T-helper 1 cell treated with Interleukin-12 subunit alpha and Interleukin-12 subunit beta and Interleukin-4 antibody, amounts not matched to agents 30 ng/mL and 1 ng/mL, for 36 hours (primary cell): ENCODE results near the gene C4A. TPM values are rescaled to one million over a fixed set of nuclear protein-coding genes. Genes with fewer than 3 reads are reported as not detected.
"Not testable (repeated sequence)": the region's sequence is repeated elsewhere in the genome, so short reads cannot be mapped to it uniquely, and the experiment has no call there.

Source experiments
- intact Hi-C: fragments of 100-400 bp; cut with micrococcal nuclease; formaldehyde crosslinking; loops from one replicate; pipeline ENCODE4 v1.15.1; 2024
- total RNA-seq: library from RNA; stranded (reverse); gene quantifications from 2 replicates; pipeline ENCODE4 v1.2.3, GENCODE V29; 2022

Gene C4A
- total RNA-seq, 1 donor from 2014 or later = 4.6 TPM

GRCh38 chr6:32014547-32014946 lies 32.7 kb downstream of the C4A start, which contains the start of gene C4B:
Gene C4B, plus strand, starts transcription at chr6:32014795. Its CDS starts 51 bp downstream, at chr6:32014846.
- intact Hi-C loops = not testable (repeated sequence)

DNA sequence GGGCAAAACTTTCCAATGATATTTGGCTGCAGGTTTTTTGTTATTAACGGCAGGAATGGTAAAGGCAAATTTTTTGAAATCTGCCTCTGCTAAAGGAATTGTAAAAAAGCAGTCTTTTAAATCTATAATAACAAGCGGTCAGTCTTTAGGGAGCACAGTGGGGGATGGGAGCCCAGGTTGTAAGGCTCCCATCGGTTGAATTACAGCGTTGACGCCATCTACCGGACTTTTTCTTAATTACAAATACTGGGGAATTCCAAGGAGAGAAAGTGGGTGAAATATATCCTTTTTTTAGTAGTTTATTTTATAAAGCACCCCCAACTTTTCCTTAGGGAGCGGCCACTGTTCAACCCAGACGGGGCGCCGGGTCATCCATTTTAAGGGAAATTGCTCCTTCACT lies 40.2 kb downstream of the C4A start:
- intact Hi-C loops = not testable (repeated sequence)

DNA sequence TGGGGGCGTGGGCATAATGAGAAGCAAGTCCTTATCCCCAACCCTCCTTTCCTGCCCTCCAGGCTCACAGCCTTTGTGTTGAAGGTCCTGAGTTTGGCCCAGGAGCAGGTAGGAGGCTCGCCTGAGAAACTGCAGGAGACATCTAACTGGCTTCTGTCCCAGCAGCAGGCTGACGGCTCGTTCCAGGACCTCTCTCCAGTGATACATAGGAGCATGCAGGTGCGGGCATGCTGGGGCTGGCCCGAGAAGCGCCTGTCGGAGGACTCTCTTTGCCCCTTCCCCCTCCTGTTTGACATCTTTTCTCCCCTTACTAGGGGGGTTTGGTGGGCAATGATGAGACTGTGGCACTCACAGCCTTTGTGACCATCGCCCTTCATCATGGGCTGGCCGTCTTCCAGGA lies 46.8 kb downstream of the C4A start:
- intact Hi-C loops = not testable (repeated sequence)

DNA sequence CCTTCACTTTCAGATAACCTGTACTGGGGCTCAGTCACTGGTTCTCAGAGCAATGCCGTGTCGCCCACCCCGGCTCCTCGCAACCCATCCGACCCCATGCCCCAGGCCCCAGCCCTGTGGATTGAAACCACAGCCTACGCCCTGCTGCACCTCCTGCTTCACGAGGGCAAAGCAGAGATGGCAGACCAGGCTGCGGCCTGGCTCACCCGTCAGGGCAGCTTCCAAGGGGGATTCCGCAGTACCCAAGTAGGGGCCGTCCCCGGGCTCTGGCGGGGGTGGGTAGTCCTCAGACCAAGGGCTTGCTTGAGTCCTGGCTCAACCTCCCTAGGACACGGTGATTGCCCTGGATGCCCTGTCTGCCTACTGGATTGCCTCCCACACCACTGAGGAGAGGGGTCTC lies 47.7 kb downstream of the C4A start:
- intact Hi-C loops = not testable (repeated sequence)

GRCh38 chr6:32035283-32036013 lies 53.6 kb downstream of the C4A start:
- intact Hi-C loops = not testable (repeated sequence)

DNA sequence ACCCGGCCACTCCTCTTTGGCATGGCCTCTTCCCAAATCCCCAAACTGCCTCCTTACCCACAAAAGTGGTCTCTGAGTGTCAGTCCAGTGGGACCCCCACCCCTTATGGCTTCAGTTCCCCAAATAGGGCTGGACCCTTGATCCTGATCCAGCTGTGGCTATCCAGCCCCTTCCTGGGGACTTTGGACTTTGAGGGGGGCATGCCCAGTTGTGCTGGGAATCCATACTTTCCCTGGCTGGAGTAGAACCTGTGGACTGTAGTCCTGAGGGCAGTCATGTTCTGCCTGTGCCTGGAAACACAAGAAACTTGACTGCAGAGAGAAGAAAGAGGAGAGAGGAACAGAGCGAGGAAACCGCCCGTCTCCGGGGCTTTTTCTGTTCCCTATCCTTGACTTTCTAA lies 55.3 kb downstream of the C4A start:
- intact Hi-C loops = not testable (repeated sequence)

- intact Hi-C loops = not testable (repeated sequence)
Observed at GRCh38 chr6:32037598-32038524, 56.0 kb downstream of the C4A start, which contains the start of gene CYP21A2. Gene CYP21A2, plus strand, starts transcription at chr6:32038415. Its CDS starts 8 bp downstream, at chr6:32038423.

DNA sequence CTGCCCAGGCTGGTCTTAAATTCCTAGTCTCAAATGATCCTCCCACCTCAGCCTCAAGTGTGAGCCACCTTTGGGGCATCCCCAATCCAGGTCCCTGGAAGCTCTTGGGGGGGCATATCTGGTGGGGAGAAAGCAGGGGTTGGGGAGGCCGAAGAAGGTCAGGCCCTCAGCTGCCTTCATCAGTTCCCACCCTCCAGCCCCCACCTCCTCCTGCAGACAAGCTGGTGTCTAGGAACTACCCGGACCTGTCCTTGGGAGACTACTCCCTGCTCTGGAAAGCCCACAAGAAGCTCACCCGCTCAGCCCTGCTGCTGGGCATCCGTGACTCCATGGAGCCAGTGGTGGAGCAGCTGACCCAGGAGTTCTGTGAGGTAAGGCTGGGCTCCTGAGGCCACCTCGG lies 57.0 kb downstream of the C4A start:
- intact Hi-C loops = not testable (repeated sequence)

- intact Hi-C loops = not testable (repeated sequence)
Observed at GRCh38 chr6:32039321-32040274, 57.7 kb downstream of the C4A start.

GRCh38 chr6:32040299-32041049 lies 58.6 kb downstream of the C4A start:
- intact Hi-C loops = not testable (repeated sequence)

DNA sequence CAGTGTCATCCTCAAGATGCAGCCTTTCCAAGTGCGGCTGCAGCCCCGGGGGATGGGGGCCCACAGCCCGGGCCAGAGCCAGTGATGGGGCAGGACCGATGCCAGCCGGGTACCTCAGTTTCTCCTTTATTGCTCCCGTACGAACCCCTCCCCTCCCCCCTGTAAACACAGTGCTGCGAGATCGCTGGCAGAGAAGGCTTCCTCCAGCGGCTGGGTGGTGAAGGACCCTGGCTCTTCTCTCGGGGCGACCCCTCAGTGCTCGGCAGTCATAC lies 59.1 kb downstream of the C4A start:
- intact Hi-C loops = not testable (repeated sequence)

DNA sequence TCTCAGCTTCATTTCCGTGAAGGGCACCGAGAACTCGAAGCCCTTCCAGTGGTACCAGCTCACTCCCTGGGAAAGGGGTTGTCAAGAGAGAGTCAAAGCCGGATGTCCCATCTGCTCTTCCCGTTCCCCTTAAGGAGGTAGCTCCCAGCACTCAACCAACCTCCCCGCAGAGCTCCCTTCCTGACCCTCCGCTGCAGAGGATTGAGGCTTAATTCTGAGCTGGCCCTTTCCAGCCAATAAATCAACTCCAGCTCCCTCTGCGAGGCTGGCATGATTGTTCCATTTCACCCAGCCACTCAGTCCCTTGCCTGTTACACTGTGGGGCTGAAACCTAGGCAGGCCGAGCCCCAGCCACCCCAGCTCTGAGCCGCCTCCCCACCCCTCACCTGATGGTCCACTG lies 59.5 kb downstream of the C4A start:
- intact Hi-C loops = not testable (repeated sequence)

DNA sequence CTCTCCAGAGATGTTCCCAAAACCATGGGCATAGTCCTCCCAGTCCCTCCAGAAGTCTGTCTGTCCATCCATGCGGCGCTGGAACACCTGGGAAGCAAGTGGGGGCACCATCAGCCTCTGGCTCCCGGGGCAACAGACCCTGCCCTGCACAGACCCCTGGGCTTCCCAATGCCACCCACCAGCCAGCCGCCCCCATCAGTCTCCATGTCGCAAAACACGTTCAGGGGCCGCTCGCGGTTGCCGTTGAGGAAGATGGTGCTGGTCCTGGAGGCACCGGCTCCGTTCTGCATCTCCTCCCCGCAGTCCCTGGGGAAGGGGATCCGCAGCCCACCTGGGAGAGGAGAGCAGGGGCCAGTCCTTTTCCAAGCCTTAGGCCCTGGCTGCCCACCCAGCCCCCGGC lies 60.4 kb downstream of the C4A start:
- intact Hi-C loops = not testable (repeated sequence)

GRCh38 chr6:32043589-32044380 lies 61.9 kb downstream of the C4A start:
- intact Hi-C loops = not testable (repeated sequence)

GRCh38 chr6:32044916-32045315 lies 63.1 kb downstream of the C4A start:
- intact Hi-C loops = not testable (repeated sequence)

GRCh38 chr6:32045811-32046449 lies 64.1 kb downstream of the C4A start:
- intact Hi-C loops = no loop called here

DNA sequence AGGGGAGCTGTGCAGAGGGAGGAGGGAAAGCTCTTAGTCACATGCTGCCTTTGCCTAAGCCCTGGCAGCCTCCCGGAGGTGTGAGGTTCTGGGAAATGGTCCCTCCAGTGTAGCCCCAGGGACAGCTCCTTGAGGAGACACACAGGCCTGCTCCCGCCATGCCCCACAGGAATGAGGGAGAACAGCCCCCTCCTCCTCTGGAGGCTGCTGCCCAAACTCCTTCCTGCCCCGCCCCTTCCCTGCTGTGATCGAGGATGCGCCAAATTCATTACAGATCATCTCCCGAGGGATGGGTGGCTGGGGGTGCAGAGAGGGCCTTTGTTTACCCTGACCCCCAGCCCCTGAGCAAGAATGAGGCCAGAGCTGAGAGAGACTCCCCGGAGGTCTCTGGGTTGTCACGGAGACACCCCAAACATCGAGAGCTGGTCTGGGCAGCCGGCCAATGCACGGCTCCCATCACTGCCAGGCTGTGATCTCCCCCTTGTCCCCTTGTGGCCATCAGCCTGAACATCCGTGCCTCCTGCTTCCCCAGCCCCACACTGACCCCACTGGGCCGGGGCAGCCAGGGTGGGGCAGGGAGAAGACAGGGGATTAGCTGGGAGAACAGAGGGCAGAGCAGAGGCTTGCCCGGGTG lies 64.7 kb downstream of the C4A start:
- intact Hi-C loops = no loop called here

GRCh38 chr6:32047084-32047478 lies 65.2 kb downstream of the C4A start:
- intact Hi-C loops = no loop called here

DNA sequence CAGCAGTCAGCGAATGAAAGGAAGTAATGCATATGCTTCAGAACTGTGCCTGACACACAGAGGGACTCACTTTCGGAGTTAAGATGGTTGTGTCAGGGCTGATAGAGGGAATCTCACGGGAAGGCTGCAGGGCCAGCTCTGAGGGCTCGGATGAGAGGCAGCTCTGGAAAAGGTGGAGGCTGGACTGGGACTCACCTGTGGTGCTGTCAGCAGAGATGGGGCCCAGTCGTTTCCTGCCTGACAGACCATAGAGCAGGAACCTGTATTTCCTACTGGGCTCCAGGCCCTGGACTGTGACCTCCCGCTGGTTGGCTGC lies 65.6 kb downstream of the C4A start:
- intact Hi-C loops = no loop called here
